GM12872 (cell line): Measurements from ENCODE around the gene ASAP2.

Experiments
- TF ChIP-seq, protein P1 (sequence below): IDR thresholded peaks from 3 replicates; pipeline ENCODE4 v1.5.1; 2011; ENCODE audit warnings: low read depth, mild to moderate bottlenecking, low read length, moderate library complexity; ENCODE audit not compliant: insufficient read depth

The ASAP2 gene

DNA sequence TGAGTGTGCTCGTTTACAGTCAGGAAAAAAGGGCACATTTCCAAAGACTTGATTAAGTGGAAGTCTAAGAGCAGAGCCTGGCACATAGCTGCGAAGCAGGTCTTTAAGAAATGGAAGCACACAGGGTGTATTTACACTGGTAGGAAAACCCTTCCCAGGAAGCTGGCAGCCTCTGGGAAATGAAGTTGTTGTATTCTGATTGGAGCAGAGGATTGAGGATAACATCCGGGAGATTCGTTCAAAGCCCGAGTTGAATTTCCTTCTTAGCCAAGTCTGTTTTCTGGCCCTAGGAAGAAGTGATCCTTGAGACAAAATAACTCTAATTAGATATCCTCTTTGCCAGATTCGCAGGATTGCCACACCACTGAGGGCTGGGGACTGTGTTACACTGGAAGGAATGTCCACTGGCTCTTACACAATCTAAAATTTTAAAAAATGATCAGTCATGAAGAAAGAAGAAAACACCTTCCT is 140.8 kb downstream of the ASAP2 start:
- TF ChIP-seq, protein P1, sequence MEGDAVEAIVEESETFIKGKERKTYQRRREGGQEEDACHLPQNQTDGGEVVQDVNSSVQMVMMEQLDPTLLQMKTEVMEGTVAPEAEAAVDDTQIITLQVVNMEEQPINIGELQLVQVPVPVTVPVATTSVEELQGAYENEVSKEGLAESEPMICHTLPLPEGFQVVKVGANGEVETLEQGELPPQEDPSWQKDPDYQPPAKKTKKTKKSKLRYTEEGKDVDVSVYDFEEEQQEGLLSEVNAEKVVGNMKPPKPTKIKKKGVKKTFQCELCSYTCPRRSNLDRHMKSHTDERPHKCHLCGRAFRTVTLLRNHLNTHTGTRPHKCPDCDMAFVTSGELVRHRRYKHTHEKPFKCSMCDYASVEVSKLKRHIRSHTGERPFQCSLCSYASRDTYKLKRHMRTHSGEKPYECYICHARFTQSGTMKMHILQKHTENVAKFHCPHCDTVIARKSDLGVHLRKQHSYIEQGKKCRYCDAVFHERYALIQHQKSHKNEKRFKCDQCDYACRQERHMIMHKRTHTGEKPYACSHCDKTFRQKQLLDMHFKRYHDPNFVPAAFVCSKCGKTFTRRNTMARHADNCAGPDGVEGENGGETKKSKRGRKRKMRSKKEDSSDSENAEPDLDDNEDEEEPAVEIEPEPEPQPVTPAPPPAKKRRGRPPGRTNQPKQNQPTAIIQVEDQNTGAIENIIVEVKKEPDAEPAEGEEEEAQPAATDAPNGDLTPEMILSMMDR = no peak

DNA sequence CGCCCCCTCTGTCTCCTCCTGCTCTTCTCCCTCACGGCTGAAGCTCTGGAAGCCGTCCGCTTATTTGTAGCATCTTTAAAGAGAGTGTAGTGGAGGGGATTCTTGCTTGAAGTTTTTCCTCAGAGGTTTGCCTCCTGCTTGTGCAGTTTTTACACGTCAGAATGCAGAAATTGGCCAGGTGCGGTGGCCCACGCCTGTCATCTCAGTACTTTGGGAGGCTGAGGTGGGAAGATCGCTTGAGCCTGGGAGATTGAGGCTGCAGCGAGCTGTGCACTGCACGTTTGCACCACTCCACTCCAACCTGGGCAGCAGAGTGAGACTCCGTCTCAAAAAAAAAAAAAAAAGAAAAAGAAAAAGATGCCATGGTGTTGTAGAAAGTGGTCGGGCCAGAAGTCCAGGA is 147.7 kb downstream of the ASAP2 start:
- TF ChIP-seq, protein P1 = no peak

DNA sequence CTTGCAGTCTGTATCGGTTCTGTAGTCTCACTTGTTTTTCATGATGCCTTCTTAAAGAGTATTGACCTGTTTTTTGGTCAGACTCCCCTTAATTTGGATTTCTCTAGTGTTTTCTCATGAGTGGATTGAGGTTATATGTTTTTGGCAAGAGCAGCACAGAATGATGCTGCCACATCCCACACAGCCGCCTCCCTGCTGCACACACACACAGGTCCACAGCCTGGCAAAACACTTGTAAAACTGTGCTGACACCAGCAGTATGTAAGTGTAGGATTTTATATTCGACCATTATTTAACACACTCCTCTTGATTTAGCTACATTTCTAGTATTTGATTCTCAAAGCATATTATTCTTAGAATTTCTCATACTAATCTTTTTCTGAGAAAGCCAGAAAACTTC is 148.7 kb downstream of the ASAP2 start:
- TF ChIP-seq, protein P1 = no peak

DNA sequence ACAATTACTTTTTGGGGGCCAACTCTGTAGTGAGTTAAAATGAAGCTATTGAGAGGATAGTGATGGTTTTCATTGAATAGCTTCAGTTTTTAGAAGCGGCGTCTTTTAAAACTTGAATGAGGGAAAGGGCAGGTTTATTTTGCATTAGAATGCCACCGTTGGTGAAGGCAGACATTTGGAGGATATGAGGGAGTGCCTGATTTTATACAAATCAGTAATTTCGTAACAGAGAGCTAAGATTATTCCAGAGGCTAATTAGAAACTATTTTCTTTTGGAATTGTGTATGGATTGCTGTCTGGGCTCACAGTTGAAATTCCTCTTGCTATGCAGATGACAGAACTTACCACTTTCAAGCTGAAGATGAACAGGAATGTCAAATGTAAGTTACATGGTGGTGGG is 149.1 kb downstream of the ASAP2 start:
- TF ChIP-seq, protein P1 = no peak

DNA sequence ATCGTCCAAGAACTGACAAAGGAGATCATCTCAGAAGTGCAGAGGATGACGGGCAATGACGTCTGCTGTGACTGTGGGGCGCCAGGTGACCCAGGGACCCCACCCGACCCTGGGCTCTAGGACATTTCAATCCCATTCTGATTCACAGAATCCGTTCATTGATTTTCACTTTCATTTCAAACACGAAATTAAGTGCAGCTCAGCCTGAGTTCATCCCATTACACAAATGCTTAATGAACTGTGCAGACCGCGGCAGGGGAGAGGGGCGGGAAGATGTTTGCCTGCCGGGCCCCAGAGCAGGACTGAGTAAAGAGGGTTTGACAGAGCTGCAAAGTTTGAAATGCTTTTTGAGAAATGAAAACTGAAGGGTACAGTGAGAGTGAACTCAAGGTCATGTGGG is 149.6 kb downstream of the ASAP2 start:
- TF ChIP-seq, protein P1 = no peak

DNA sequence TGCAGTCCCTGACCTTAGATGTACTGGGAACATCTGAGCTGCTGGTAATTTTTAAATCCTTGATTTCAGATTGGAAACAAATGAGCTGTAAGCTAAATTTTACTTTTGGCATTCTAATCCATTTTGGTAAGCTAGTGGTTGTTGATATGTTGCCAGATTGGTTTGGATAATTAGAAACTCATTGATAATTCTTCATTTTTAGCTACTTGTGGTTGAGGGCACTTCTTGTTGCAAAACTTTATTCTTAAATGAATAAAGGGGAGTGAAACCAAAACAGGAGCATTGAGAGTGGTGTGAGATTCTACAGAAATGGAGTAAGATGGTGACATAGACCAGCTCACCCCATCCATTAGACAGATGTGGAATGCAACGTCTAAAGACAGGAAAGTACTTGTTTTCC is 152.2 kb downstream of the ASAP2 start:
- TF ChIP-seq, protein P1 = no peak

DNA sequence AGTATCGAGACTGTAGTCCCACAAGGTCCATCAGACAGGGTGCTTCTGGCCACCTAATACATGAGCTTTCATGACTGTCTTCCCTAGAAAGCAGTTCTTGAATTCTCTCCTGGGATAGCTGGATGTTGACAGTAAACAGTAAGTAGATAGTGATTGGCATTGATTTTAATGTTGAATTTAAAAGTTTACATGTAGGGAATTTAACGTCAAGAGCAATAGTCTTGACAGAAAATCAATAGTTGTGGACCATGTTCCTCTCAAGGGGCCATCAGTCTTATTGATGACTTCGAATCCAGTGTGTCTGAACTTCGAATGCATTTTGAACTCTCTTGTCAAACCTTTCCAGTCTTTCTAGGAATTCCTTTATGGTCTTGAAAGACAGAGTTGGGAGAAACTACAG is 152.9 kb downstream of the ASAP2 start:
- TF ChIP-seq, protein P1 = no peak

DNA sequence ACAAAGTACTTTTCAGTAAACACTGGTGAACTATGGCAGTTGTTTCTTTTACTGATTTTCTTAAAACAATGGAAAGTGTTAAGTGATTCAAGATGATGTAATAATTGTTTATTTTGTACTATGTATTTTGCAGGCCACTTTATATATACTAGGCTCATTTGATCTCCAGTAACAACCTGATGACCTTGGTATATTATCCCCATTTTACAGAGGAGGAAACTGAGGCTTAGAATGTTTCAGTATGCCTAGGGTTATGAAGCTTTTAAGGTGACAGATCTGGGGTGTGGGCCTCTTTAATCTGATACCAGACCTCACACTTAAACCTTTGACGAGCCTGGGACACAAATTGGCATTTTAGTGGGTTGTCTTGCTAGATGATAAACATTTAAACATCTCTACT is 153.5 kb downstream of the ASAP2 start:
- TF ChIP-seq, protein P1 = no peak
